ENCODE data around the gene NHLH2. TPM values are rescaled to one million over a fixed set of nuclear protein-coding genes. Genes with fewer than 3 reads are reported as not detected.

The NHLH2 gene
- total RNA-seq, 1 experiment from 2014 or later: not detected

DNA sequence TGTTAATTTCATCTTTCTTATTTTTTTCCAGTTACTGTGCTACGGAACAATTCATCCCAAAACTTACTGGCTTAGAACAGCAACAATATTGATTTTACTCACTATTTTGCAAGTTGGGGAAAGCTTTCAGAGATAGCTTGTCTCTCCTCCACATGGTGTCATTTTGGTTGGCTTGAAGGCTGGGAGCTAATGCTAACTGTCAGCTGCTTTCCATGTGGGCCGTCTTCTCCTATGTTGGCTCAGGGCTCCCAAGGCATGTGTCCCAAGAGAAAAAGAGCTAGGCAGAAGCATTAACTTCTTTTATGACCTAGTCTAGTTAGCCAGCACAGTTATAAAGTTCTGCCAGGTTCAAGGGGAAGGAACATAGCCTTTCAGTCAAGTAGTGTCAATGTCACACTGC lies 38.5 kb downstream of the NHLH2 start:
- intact Hi-C loops (cut with micrococcal nuclease): no loop called here
- no peak overlapping the region for H2AFZ ChIP-seq (ENCODE audit: low read depth, low read length, poor library complexity, severe bottlenecking)

DNA sequence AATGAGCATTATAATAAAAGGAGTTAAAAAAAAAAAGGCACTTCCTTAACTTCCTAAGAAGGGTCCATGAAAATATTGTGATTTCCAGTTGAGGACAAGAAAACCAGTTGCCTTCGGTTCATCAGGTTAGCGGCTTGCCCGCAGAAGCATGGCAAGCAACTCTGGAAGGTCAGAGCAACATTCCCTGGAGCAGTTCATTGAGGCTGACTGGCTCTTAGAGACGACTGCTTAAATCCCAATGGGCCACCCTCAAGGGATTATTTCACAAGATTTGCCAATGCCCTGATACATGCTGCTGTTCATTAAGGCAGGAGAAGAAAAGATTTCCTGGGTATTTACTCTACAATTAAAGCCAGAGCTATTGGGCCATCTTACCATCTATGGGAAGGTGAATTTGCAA lies 43.4 kb downstream of the NHLH2 start:
- Histone ChIP-seq H3K9me2 (ENCODE audit: insufficient read depth) (no peaks in the 10 kb centered on the region), H3K4me2 (ENCODE audit: low read length) (no peak overlapping the region), H3K4me1 (ENCODE audit: control insufficient read depth in 1 of 2, insufficient read depth in 2 of 2, low read length in 2 of 2) (no peaks in the 10 kb centered on the region), H3K27me3 (ENCODE audit: insufficient read depth, low read length) (no peaks in the 10 kb centered on the region), H3K9ac (ENCODE audit: low read length) (no peak overlapping the region), H3K79me2 (ENCODE audit: insufficient read depth, low read length) (no peaks in the 10 kb centered on the region), H3K4me3 (replicated peaks in 1 of 2; ENCODE audit: low read depth in 1 of 2, low read length in 2 of 2) (no peak overlapping the region), H4K20me1 (ENCODE audit: insufficient read depth) (no peaks in the 10 kb centered on the region), H3K9me3 (ENCODE audit: control insufficient read depth in 1 of 2, insufficient read depth in 1 of 2, low read depth in 1 of 2, low read length in 2 of 2) (no peaks in the 10 kb centered on the region), H3K27ac (ENCODE audit: low read depth, low read length) (no peak overlapping the region), H3K36me3 (ENCODE audit: control insufficient read depth in 1 of 2, insufficient read depth in 2 of 2, low read length in 2 of 2) (no peaks in the 10 kb centered on the region), H2AFZ (ENCODE audit: low read depth, low read length, poor library complexity, severe bottlenecking) (no peak overlapping the region)
- DNase-seq (ENCODE audit: low read depth, low spot score) (no peak), ATAC-seq (no peak)
- RAD21 ChIA-PET (ENCODE audit: low non-redundant PET in 1 of 2, low total read pairs in 2 of 2, uncharacterized antibody in 2 of 2, unreplicated experiment in 2 of 2): no interaction called here
- intact Hi-C loops (cut with micrococcal nuclease): no loop called here
- POLR2A ChIA-PET: no interaction called here
- no TSS peak for BruUV-seq (replicated peaks)
- CTCF ChIA-PET: interaction anchor here (0.7 kb wide), 1 partner anchor 10 kb away, joined by 3 read pairs; no protein-coding TSS in a partner anchor
- TF ChIP-seq ZNF274 (IDR thresholded peaks at IDR 0.05; ENCODE audit: low read depth, low read length): no peak

More for the DNA sequence above, 38.5 kb downstream of the NHLH2 start:
- H3K27ac ChIP-seq (ENCODE audit: low read depth, low read length): no peak overlapping the region
- no peaks in the 10 kb centered on the region for H3K36me3 ChIP-seq (ENCODE audit: control insufficient read depth in 1 of 2, insufficient read depth in 2 of 2, low read length in 2 of 2)
- H3K27me3 ChIP-seq (ENCODE audit: insufficient read depth, low read length): no peaks in the 10 kb centered on the region
- H3K4me2 ChIP-seq (ENCODE audit: low read length): no peak overlapping the region
- no TSS peak for BruUV-seq (replicated peaks)
- ATAC-seq (no peak), DNase-seq (ENCODE audit: low read depth, low spot score) (no peak)
- H3K9me3 ChIP-seq (ENCODE audit: control insufficient read depth in 1 of 2, insufficient read depth in 1 of 2, low read depth in 1 of 2, low read length in 2 of 2): no peaks in the 10 kb centered on the region
- H4K20me1 ChIP-seq (ENCODE audit: insufficient read depth): no peaks in the 10 kb centered on the region
- TF ChIP-seq SRF (IDR thresholded peaks at IDR 0.05; ENCODE audit: low read depth): no peak
- POLR2A ChIA-PET: interaction anchor here (1.2 kb wide), 1 partner anchor 19 kb away, joined by 3 read pairs; no protein-coding TSS in a partner anchor
- no peaks in the 10 kb centered on the region for H3K4me1 ChIP-seq (ENCODE audit: control insufficient read depth in 1 of 2, insufficient read depth in 2 of 2, low read length in 2 of 2)
- H3K9ac ChIP-seq (ENCODE audit: low read length): no peak overlapping the region
- no peak overlapping the region for H3K4me3 ChIP-seq (replicated peaks in 1 of 2; ENCODE audit: low read depth in 1 of 2, low read length in 2 of 2)
- no peaks in the 10 kb centered on the region for H3K9me2 ChIP-seq (ENCODE audit: insufficient read depth)
- CTCF ChIA-PET: interaction anchor here (1.3 kb wide), 1 partner anchor 219 kb away, joined by 3 read pairs; no protein-coding TSS in a partner anchor
- RAD21 ChIA-PET (ENCODE audit: low non-redundant PET in 1 of 2, low total read pairs in 2 of 2, uncharacterized antibody in 2 of 2, unreplicated experiment in 2 of 2): interaction anchor here in 1 of 2 experiments (0.6 kb wide), 1 partner anchor 318 kb away, joined by 3 read pairs; no protein-coding TSS in a partner anchor
- H3K79me2 ChIP-seq (ENCODE audit: insufficient read depth, low read length): no peaks in the 10 kb centered on the region

DNA sequence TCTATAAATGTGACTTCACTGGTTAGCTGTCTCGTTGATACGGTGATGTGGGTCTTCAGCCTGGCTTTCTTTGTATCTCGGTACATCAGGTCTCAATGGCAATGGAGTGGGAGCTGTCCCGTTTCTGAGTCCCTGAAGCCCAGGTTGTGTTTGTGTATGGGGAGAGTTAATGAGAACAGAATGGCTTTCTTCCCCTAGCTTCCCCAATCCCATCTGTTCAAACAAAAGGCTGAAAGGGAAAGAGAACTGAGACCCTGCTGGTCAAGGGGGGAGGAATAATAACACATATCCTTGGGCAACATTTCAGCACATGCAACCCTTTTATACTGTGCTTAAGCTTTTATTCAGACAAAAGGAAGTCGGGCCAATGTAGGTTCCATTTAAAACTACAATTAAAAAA lies 44.0 kb downstream of the NHLH2 start:
- Histone ChIP-seq H3K9me3 (ENCODE audit: control insufficient read depth in 1 of 2, insufficient read depth in 1 of 2, low read depth in 1 of 2, low read length in 2 of 2) (no peaks in the 10 kb centered on the region), H3K79me2 (ENCODE audit: insufficient read depth, low read length) (no peaks in the 10 kb centered on the region), H3K36me3 (ENCODE audit: control insufficient read depth in 1 of 2, insufficient read depth in 2 of 2, low read length in 2 of 2) (no peaks in the 10 kb centered on the region), H3K27ac (ENCODE audit: low read depth, low read length) (no peak overlapping the region), H2AFZ (ENCODE audit: low read depth, low read length, poor library complexity, severe bottlenecking) (no peak overlapping the region), H3K4me3 (replicated peaks in 1 of 2; ENCODE audit: low read depth in 1 of 2, low read length in 2 of 2) (no peak overlapping the region), H3K9me2 (ENCODE audit: insufficient read depth) (no peaks in the 10 kb centered on the region), H4K20me1 (ENCODE audit: insufficient read depth) (no peaks in the 10 kb centered on the region), H3K4me1 (ENCODE audit: control insufficient read depth in 1 of 2, insufficient read depth in 2 of 2, low read length in 2 of 2) (no peaks in the 10 kb centered on the region), H3K27me3 (ENCODE audit: insufficient read depth, low read length) (no peaks in the 10 kb centered on the region), H3K4me2 (ENCODE audit: low read length) (no peak overlapping the region), H3K9ac (ENCODE audit: low read length) (no peak overlapping the region)
- ChIA-PET POLR2A (no interaction called here), RAD21 (ENCODE audit: low non-redundant PET in 1 of 2, low total read pairs in 2 of 2, uncharacterized antibody in 2 of 2, unreplicated experiment in 2 of 2) (no interaction called here), CTCF (interaction anchor here (0.9 kb wide), 1 partner anchor 11 kb away, joined by 3 read pairs; no protein-coding TSS in a partner anchor)
- BruUV-seq (replicated peaks): no TSS peak
- ATAC-seq: no peak
- intact Hi-C loops (cut with micrococcal nuclease): no loop called here
- TF ChIP-seq EGR1 (IDR thresholded peaks at IDR 0.05; ENCODE audit: low read depth) (no peak), POLR2A (IDR thresholded peaks at IDR 0.05; ENCODE audit: borderline replicate concordance, extremely low read depth, insufficient read depth, insufficient read length) (no peak), CBX3 (IDR thresholded peaks at IDR 0.05; ENCODE audit: low read depth) (no peak), ZNF274 (IDR thresholded peaks at IDR 0.05; ENCODE audit: low read depth, low read length) (no peak), JUND (IDR thresholded peaks at IDR 0.05) (no peak), RAD21 (IDR thresholded peaks at IDR 0.05; ENCODE audit: low read depth) (no peak), SIN3A (IDR thresholded peaks at IDR 0.05; ENCODE audit: low read depth) (no peak)
- TF ChIP-seq, protein P1, sequence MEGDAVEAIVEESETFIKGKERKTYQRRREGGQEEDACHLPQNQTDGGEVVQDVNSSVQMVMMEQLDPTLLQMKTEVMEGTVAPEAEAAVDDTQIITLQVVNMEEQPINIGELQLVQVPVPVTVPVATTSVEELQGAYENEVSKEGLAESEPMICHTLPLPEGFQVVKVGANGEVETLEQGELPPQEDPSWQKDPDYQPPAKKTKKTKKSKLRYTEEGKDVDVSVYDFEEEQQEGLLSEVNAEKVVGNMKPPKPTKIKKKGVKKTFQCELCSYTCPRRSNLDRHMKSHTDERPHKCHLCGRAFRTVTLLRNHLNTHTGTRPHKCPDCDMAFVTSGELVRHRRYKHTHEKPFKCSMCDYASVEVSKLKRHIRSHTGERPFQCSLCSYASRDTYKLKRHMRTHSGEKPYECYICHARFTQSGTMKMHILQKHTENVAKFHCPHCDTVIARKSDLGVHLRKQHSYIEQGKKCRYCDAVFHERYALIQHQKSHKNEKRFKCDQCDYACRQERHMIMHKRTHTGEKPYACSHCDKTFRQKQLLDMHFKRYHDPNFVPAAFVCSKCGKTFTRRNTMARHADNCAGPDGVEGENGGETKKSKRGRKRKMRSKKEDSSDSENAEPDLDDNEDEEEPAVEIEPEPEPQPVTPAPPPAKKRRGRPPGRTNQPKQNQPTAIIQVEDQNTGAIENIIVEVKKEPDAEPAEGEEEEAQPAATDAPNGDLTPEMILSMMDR (IDR thresholded peaks at IDR 0.05 in 2 of 3, conservative IDR thresholded peaks at IDR 0.05 in 1 of 3; ENCODE audit: borderline replicate concordance in 1 of 3, insufficient read depth in 1 of 3, low read depth in 2 of 3, low read length in 2 of 3): no peak
- no peak for DNase-seq (ENCODE audit: low read depth, low spot score)

Data from HCT116 (cell line).